Activated T-cell treated with anti-CD3 and anti-CD28 coated beads, Interleukin-2, amount 50 U/mL, for 48 hours (primary cell): ENCODE results near the gene DDIAS.
"Not testable (repeated sequence)": the region's sequence is repeated elsewhere in the genome, so short reads cannot be mapped to it uniquely, and the experiment has no call there.

Experiments
- DNase-seq, 2 experiments: peaks; one replicate each; pipeline ENCODE4 v3.0.0-alpha.2; 2020

The DDIAS gene

GRCh38 chr11:82892611-82893169, 8.8 kb upstream of the DDIAS start:
- no peak for DNase-seq

DNA sequence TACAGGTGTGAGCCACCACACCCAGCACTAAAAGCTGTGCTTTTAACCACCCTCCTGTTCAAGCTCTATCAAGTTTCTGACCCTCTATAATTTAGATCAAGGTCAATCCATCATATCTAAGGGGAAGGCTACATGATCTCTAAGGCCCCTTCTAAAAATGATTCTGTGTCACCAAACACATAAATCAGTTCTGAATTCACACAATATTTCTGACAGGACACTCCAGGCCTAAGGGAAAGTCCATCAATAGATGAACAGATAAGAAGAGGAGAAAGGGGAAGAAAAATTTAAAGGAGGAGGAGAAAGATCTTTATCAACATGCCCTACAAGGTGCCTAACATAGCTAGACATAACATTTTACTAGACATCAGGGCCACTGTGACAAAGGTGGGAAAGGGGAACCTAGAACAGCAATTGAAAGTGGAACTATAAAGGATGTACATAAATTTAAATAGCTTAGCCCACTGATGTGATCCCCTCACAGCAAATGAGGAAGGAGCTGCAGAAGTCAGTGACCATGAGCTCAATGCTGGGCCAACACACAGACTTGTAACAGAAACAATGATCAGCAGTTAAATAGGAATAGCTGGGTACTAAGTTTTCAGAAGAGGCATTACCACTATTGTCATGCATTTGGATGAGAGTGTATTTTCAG, 6.0 kb upstream of the DDIAS start:
- no peak for DNase-seq

DNA sequence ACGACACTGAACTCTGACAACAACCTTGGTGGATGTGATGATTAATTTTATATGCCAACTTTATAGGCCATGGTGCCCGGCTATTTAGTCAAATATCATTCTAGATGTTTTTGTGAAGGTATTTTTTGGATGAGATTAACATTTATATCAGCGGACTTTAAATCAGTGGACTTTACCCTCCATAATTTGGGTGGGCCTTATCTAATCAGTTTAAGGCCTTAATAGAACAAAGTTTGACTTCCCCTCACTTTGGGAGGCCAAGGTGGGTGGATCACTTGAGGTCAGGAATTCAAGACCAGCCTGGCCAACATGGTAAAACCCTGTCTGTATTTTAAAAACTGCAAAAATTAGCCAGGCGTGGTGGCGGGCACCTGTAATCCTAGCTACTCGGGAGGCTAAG, 5.4 kb upstream of the DDIAS start:
- no peak for DNase-seq

- no peak for DNase-seq
Measured at GRCh38 chr11:82898241-82898640, 3.3 kb upstream of the DDIAS start.

DNA sequence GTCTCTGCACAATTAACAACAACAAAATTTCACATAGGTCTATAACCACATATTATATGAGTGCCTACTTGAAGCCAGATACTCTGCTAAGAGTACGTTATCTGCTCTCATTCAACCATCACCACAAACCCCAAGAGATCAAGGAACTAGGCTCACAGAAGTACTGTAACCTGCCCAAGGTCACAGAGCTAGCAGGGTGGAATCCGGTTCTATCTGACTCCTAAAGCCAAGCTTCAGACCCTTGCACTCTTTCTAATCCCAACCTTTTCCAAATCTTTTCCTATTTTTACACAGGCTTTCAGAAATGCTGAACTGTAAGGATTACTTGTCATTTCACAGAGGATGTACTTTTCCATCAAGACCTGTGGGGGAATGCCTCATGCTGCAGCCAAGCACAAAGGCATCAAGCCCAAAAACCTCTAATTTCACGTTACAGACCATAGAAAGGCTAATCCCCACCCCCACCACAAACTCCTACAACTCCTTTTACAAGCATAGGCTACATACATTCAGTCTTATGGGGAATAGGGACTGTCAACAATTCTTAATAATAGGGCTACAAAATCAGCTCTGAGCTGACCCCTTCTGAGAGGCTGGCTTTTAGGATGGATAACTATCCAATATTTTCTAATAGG, 2.2 kb upstream of the DDIAS start:
- DNase-seq: no peak

- no peak for DNase-seq
Measured at GRCh38 chr11:82899957-82900276, 1.6 kb upstream of the DDIAS start.

DNA sequence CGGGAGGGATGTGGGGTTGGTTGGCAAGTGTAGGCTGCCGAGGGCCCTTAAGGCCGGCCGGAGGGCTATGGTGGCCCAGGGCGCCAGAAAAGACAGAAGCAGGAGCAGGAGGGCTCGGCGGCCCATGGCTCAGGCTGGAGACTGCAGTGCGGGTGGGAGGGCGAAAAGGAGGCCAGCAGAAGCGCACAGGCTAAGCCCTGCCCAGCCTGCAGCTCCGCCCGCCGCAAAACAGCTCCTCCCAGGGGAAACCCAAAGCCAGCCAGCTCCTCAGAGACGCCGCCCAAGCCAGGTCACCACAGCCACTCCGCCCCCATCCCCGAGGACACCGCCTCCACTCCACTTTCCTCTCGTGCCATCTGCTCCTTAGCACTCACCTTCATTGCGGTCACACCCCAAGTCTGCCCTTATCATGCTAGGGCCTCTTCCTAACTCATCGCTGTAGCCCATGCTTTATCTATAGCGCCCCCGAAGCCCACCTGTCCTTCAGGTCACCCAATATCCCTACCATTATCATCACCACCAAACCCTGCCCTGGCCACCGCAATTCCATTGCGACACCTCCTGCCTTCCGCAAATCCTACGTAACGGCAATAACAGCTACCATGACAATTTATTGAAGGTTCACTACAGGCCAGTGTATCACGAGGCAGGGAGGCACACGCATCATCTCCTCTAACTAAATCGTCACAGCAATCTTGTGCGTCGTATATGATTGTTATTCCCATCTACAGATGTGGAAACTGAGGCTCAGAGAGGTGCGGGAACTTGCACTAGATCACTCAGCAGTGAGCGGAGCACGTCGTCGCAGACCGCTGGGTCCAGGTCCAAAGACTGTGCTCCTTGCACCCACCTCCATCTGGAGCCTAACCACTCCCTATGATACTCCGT, 1.0 kb upstream of the DDIAS start, which contains the start of gene PRCP:
TSS of gene PRCP (minus strand) at position 154 of the 888 bp plus-strand sequence. CDS start at position 126, 28 bp downstream.
- peak; percentile 94 to 96 for DNase-seq

DNA sequence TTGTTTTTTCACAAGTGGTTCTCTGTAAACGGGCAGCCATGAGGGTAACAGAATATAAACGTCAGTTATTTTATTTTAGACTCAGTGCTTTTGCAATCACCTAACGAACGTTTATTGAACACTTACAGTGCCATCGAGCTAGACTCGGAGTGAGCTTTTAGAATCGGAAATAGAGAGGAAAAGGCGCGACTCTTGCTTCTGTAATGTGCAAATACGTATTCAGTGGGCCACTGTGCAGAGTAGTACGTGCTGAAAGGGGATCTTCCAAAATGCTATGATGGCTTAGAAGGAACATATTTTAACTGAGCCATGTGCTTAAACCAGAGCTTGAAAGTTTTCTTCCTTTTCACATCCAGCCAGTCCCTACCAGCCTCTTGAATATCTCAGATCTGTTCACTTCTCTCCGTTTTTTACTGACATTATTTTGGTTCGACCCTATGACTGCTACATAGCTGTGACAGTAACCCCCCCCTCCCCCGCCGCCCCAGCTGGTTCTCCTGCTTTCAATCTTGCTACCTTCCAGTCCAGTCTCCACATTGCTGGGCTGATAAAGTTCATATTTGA, 468 bp downstream of the DDIAS start:
- DNase-seq: no peak

- no peak for DNase-seq
Measured at GRCh38 chr11:82902880-82903279, 1.3 kb downstream of the DDIAS start.

- no peak for DNase-seq
Measured at GRCh38 chr11:82903843-82904586, 2.5 kb downstream of the DDIAS start.

DNA sequence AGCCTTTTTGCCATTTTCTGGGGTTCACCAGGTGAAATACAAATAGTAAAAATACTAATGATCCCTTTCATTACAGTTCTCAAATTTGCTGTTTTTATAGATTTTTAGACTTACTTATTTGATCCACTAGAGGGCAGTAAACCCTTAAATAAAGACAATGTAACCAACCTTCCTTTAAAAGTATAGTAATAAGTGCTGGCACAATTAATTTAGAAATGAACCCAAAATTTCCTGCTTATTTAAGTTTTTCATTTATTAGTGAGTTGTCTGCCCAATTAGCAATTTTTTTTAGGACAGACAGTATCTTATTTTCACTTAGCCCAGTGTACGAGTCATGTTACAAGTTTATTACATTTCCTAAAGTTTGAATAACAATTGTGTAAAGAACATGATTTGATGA, 4.7 kb downstream of the DDIAS start:
- no peak for DNase-seq

DNA sequence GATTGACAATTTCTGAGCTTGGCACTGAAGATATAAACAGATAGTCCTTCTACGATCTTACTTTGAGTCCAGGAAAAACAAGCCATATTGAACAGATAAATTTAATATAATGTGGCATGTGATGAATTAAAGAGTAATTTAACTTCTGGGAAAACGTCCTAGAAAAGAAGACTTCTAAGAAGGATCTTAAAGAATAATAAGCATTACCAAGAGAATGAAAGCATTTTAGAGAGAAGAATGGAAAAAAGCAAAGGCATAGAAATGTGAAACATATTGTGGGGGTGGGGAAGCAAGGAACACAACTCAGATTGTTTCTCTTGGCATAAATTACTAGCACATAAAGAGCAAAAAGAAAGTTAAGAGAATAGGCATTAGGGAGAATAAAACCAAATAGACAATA, 5.4 kb downstream of the DDIAS start:
- DNase-seq: no peak

GRCh38 chr11:82907371-82907770, 5.8 kb downstream of the DDIAS start:
- no peak for DNase-seq

DNA sequence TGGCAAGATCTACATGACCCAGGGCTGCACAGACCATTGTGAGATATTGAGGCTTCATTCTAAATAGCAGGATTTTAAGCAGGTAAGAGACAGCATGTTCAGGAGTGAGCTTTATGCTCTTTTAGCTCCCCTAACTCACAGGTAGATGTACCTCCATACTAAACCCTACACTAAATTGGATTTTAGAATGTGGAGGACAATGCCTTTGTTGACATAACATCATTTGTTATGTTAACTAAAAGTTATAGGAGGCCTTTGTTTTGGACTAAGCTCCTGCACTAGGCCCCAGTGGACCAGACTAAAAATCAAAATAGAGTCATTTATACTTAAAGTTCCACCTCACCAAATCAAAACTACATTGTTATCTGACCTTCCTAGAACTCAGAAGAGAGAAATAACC, 6.8 kb downstream of the DDIAS start:
- no peak for DNase-seq

- no peak for DNase-seq
Measured at GRCh38 chr11:82909015-82909640, 7.6 kb downstream of the DDIAS start.

GRCh38 chr11:82919786-82920185, 18.2 kb downstream of the DDIAS start:
- not testable (repeated sequence) for DNase-seq

GRCh38 chr11:82920227-82920626, 18.7 kb downstream of the DDIAS start:
- not testable (repeated sequence) for DNase-seq

GRCh38 chr11:82922396-82923173, 21.0 kb downstream of the DDIAS start:
- not testable (repeated sequence) for DNase-seq

DNA sequence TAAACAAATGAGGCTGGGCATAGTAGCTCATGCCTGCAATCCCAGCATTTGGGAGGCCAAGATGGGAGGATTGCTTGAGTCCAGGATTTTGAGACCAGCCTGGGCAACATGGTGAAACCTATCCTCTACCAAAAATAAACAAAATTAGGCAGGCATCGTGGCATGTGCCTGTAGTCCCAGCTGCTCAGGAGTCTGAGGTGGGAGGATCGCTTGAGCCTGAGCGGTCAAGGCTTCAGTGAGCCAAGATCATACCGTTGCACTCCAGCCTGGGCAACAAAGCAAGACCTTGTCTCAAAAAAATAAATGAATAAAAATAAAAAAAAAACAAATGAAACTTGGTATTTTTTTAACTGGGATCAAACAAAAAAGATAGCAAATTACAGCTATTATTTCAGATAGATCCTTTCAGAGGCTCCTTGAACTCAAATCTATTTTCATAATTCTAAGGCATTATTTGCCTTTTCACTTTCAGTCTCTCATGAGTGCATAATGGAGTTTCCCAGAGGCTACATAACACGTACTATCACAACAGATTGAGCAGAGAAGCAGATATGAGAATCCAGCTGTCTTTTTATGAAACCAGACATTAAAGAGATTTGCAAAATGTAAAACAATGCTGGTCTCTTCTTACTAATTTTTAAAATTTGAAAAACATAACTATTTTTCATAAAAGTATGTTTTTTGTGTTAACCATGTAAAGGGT, 23.1 kb downstream of the DDIAS start:
- no peak for DNase-seq

GRCh38 chr11:82927264-82927880, 25.8 kb downstream of the DDIAS start:
- no peak for DNase-seq
